Osteocyte (in vitro differentiated cells): ENCODE data around the gene KCNK3. TPM values are rescaled to one million over a fixed set of nuclear protein-coding genes. Genes with fewer than 3 reads are reported as not detected.

Experiments
- DNase-seq: peaks from one replicate; pipeline ENCODE4 v3.0.0; 2021; ENCODE audit warnings: mixed read lengths; ENCODE audit not compliant: unreplicated experiment; ENCODE audit errors: extremely low spot score
- H3K27ac Mint-ChIP-seq: one replicate; pipeline ENCODE4 v1.8.0; 2021; ENCODE audit warnings: mild to moderate bottlenecking, mixed read lengths; ENCODE audit not compliant: unreplicated experiment
- H3K27me3 Mint-ChIP-seq: one replicate; pipeline ENCODE4 v1.8.0; 2021; ENCODE audit warnings: mixed read lengths; ENCODE audit not compliant: unreplicated experiment
- H3K36me3 Mint-ChIP-seq: one replicate; pipeline ENCODE4 v1.8.0; 2021; ENCODE audit warnings: mixed read lengths; ENCODE audit not compliant: unreplicated experiment
- H3K4me1 Mint-ChIP-seq: one replicate; pipeline ENCODE4 v1.8.0; 2021; ENCODE audit warnings: mixed read lengths; ENCODE audit not compliant: unreplicated experiment
- H3K4me3 Mint-ChIP-seq: one replicate; pipeline ENCODE4 v1.8.0; 2021; ENCODE audit warnings: mild to moderate bottlenecking, moderate library complexity, mixed read lengths; ENCODE audit not compliant: unreplicated experiment
- H3K9me3 Mint-ChIP-seq: one replicate; pipeline ENCODE4 v1.8.0; 2021; ENCODE audit warnings: mixed read lengths; ENCODE audit not compliant: unreplicated experiment
- total RNA-seq: library from RNA; stranded (reverse); gene quantifications from 2 replicates; pipeline ENCODE4 v1.2.1, GENCODE V29; 2021
- TF ChIP-seq, protein P1 (sequence below): fragments of 200-600 bp; sonication (generic); IDR thresholded peaks from 2 replicates; pipeline ENCODE4 v1.5.0; 2021; ENCODE audit warnings: antibody characterized with exemption, mild to moderate bottlenecking, moderate library complexity

Gene KCNK3
- total RNA-seq, 1 donor from 2014 or later = 8.5 TPM

DNA sequence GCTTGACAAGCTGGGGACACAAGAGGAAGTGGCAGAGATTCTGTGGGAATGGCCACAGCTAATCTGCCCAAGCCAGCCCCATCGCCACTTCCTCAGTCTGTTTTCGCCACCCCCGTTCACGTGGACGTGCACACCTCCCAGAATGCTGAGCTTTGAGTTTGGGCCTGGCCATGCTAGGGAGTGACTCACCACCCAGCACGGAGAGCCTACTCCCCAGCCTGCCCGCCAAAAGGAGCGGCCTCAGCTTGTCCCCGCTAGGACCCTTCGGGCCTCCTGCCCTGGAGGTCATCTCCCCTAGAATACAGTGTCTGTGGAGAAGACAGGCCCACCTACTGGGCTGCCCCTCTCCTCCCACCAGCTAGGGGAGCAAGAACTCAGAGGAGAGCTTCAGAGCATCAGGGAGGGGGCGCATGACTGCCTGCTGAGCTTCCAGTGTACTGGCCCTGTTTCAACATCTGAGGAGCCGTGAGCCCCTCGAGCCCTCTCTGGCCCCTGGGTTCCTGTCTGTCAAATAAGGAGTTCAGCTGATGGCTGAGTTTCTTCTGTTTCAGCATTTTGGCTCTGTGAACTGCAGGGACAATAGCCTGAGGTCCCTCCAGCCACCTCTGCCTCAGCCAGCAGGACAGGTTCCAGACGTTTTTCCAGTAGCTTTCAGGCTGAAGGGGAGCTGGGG is 76.7 kb downstream of the KCNK3 start:
- Mint-ChIP-seq H3K4me3 (no peak overlapping the region), H3K4me1 (peaks cover 59% of the 10 kb centered on the region), H3K36me3 (peaks cover 2% of the 10 kb centered on the region), H3K27me3 (no peaks in the 10 kb centered on the region), H3K27ac (no peak overlapping the region), H3K9me3 (no peaks in the 10 kb centered on the region)
- TF ChIP-seq, protein P1, sequence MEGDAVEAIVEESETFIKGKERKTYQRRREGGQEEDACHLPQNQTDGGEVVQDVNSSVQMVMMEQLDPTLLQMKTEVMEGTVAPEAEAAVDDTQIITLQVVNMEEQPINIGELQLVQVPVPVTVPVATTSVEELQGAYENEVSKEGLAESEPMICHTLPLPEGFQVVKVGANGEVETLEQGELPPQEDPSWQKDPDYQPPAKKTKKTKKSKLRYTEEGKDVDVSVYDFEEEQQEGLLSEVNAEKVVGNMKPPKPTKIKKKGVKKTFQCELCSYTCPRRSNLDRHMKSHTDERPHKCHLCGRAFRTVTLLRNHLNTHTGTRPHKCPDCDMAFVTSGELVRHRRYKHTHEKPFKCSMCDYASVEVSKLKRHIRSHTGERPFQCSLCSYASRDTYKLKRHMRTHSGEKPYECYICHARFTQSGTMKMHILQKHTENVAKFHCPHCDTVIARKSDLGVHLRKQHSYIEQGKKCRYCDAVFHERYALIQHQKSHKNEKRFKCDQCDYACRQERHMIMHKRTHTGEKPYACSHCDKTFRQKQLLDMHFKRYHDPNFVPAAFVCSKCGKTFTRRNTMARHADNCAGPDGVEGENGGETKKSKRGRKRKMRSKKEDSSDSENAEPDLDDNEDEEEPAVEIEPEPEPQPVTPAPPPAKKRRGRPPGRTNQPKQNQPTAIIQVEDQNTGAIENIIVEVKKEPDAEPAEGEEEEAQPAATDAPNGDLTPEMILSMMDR = no peak
- no peak for DNase-seq

- Mint-ChIP-seq H3K27ac (peak overlapping the region; percentile 84), H3K36me3 (peaks cover 7% of the 10 kb centered on the region)
Measured at GRCh38 chr2:26770986-26771586, 78.6 kb downstream of the KCNK3 start.

DNA sequence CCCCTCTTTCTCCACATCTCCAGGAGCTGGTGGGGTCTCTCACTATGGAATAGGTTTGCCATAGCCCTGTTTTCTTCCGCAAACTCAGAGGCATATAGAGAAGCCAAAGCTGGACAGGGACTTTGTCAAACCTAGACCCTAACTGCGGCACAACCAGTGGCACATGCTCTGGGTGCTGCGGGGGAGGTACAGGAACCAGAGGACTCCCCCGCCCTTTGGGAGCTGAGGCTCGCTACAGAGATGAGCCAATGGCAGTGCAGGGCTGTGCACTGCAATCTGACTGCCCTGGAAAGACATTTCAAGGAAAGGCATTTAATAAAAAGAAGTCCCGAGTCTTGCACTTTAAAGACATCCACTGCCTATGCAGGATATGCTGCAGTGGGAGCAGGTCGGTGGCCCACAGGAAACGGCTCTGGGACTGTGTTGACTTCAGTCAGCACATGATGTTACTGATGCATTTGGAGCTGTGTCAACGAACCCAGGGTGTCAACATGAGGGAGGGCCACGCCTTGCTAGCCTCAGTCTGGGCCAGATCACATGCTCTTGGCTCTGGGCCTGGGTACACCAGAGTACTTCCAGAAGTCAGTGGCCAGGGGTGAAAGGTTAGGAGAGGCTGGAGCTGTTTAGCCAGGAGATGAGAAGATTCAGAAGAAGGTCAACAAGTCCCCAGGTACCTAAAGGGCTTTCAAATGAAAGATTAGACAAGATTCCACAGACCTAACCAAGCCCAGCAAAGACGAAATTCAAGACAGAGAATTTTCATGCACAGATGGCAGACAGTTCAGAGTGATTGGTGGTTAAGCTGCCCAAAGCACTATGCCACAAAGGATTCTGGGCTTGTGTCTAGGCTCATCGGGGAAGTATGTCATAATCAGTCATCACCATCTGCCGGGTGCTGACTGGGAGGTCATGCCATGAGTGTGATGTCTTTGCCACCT is 79.8 kb downstream of the KCNK3 start:
- Mint-ChIP-seq H3K36me3 (peaks cover 18% of the 10 kb centered on the region), H3K4me1 (peaks cover 43% of the 10 kb centered on the region), H3K4me3 (peak overlapping the region; percentile 44), H3K27ac (peak overlapping the region; percentile 84), H3K27me3 (no peaks in the 10 kb centered on the region), H3K9me3 (no peaks in the 10 kb centered on the region)
- no peak for DNase-seq
- TF ChIP-seq, protein P1 = no peak

More at GRCh38 chr2:26770986-26771586, 78.6 kb downstream of the KCNK3 start:
- H3K9me3 Mint-ChIP-seq = no peaks in the 10 kb centered on the region
- peaks cover 44% of the 10 kb centered on the region for H3K4me1 Mint-ChIP-seq
- TF ChIP-seq, protein P1 = peak; percentile 27
- no peaks in the 10 kb centered on the region for H3K27me3 Mint-ChIP-seq
- H3K4me3 Mint-ChIP-seq = no peak overlapping the region
- no peak for DNase-seq

DNA sequence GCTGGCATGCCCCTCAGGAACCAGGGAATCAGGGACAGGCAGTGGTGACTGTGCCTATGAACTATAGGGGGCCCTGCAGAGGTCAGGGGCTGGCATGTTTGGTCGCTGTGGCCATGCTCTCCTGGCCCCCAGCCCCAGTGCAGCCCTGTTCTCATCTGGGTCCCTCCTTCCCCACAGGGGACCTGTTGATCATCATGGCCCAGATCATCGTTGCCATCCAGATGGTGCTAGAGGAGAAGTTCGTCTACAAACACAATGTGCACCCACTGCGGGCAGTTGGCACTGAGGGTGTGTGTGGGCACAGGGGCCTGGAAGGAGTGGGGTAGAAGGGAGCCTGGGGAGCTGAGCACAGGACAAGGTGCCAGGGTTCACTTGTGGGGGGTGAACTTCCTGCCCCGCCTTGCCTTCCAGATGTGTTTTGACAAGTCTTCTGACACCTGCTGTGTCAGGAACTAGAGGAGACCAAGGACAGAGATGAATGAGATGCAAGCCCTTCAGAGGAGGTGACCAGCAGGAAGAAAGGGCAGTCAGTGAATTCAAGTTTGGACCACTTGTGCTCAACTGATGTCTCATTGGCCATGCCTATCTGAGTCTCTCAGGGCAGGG is 83.8 kb downstream of the KCNK3 start:
- Mint-ChIP-seq H3K9me3 (no peaks in the 10 kb centered on the region), H3K4me1 (peaks cover 17% of the 10 kb centered on the region), H3K4me3 (no peak overlapping the region), H3K27ac (peak overlapping the region; percentile 41), H3K27me3 (no peaks in the 10 kb centered on the region), H3K36me3 (peaks cover 38% of the 10 kb centered on the region)
- no peak for DNase-seq
- TF ChIP-seq, protein P1 = no peak
